CD4-positive, alpha-beta T cell (primary cell): Measurements from ENCODE around the gene UMPS. TPM values are rescaled to one million over a fixed set of nuclear protein-coding genes. Genes with fewer than 3 reads are reported as not detected.

ENCODE experiments used
- ATAC-seq: fragments of 200-7000 bp; cut with Tn5 transposase; one replicate; pipeline ENCODE4 v1.10.0; 2022; ENCODE audit warnings: mild to moderate bottlenecking; ENCODE audit not compliant: poor library complexity
- CTCF ChIA-PET: fragments of 350-600 bp; sonication (Branson Sonifier 250); formaldehyde crosslinking; loops from one replicate; lab custom pipeline; 2021; ENCODE audit warnings: antibody characterized with exemption, inconsistent platforms; lab: Charles Lee
- POLR2A ChIA-PET: fragments of 350-600 bp; sonication (Branson Sonifier 250); formaldehyde crosslinking; loops from one replicate; lab custom pipeline; 2021; ENCODE audit warnings: antibody characterized with exemption, inconsistent platforms; lab: Charles Lee
- DNase-seq, 14 experiments: peaks; one replicate each; pipeline ENCODE4 v3.0.0-alpha.2; 2013 to 2020; ENCODE audit warnings: mixed read lengths in 2 of 14
- H3K27ac ChIP-seq, 2 donors: one replicate each; pipeline versions ENCODE4 v1.5.1 to v1.7.0; 2013; ENCODE audit warnings: low read length in 2 of 2, low read depth in 1 of 2, mild to moderate bottlenecking in 1 of 2
- H3K27me3 ChIP-seq, 2 experiments: 1 replicate in 1 of 2; 2 replicates in 1 of 2; pipeline versions ENCODE4 v1.6.1 to v1.7.0; 2013; ENCODE audit warnings: low read length in 2 of 2, control low read depth in 1 of 2, mild to moderate bottlenecking in 1 of 2, moderate library complexity in 1 of 2; ENCODE audit not compliant: insufficient read depth in 2 of 2, control insufficient read depth in 1 of 2
- H3K36me3 ChIP-seq: one replicate; pipeline ENCODE4 v1.6.1; 2013; ENCODE audit warnings: low read length, control low read depth; ENCODE audit not compliant: insufficient read depth
- H3K4me1 ChIP-seq: one replicate; pipeline ENCODE4 v1.6.1; 2013; ENCODE audit warnings: low read length, control low read depth; ENCODE audit not compliant: insufficient read depth
- H3K4me3 ChIP-seq: one replicate; pipeline ENCODE4 v1.5.1; 2013; ENCODE audit warnings: mild to moderate bottlenecking, low read length, moderate library complexity
- H3K9me3 ChIP-seq, 2 experiments: 1 replicate in 1 of 2; 2 replicates in 1 of 2; pipeline versions ENCODE4 v1.6.1 to v1.7.0; 2013; ENCODE audit warnings: low read length in 2 of 2, mild to moderate bottlenecking in 2 of 2, control low read depth in 1 of 2, moderate library complexity in 1 of 2; ENCODE audit not compliant: control insufficient read depth in 1 of 2, insufficient read depth in 1 of 2
- H3K27ac Mint-ChIP-seq: one replicate; pipeline ENCODE4 v1.8.0; 2020; ENCODE audit warnings: mixed read lengths
- H3K27me3 Mint-ChIP-seq: one replicate; pipeline ENCODE4 v1.8.0; 2021; ENCODE audit warnings: mixed read lengths
- H3K36me3 Mint-ChIP-seq: one replicate; pipeline ENCODE4 v1.8.0; 2021; ENCODE audit warnings: low read depth, mixed read lengths
- H3K4me1 Mint-ChIP-seq: one replicate; pipeline ENCODE4 v1.8.0; 2021; ENCODE audit warnings: low read depth, mixed read lengths
- H3K4me3 Mint-ChIP-seq: one replicate; pipeline ENCODE4 v1.8.0; 2020; ENCODE audit warnings: mild to moderate bottlenecking, mixed read lengths
- H3K9me3 Mint-ChIP-seq: one replicate; pipeline ENCODE4 v1.8.0; 2020; ENCODE audit warnings: mixed read lengths
- CTCF ChIP-seq: fragments of 200-600 bp; IDR thresholded peaks from one replicate; pipeline ENCODE4 v1.8.0; 2022; ENCODE audit warnings: antibody characterized with exemption, mild to moderate bottlenecking
- intact Hi-C, 2 experiments: fragments of 100-400 bp; cut with DNase I in 1 of 2; cut with micrococcal nuclease in 1 of 2; formaldehyde crosslinking; loops; one replicate each; pipeline versions ENCODE4 v1.15.1 to v1.9.0; 2023 to 2025; cut with DNase I, micrococcal nuclease
- total RNA-seq, 174 experiments: library from RNA in 2 of 174; stranded (reverse) in 2 of 174; gene quantifications; one replicate each; pipeline ENCODE4 v1.2.3 and lab custom pipeline; 2021 to 2026

The UMPS gene
- total RNA-seq, 2 experiments from 2014 or later = 19.5 to 19.7 TPM

DNA sequence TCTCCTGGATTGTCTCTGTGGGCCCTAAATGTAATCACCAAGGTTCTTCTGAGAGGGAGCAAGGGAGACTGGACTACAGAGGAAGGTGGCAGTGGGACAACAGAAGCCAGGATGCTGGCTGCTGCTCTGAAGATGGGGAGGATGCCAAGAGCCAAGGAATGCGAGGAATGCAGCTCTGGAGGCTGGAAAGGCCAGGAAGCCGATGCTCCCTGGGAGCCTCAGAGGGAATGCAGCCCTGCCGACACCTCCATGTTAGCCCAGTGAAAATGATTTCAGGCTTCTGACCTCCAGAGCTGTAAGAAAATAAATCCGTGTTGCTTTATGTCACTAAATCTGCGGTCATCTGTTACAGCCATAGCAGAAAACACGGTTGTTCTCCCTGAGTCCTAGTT lies 44.1 kb downstream of the UMPS start:
- Mint-ChIP-seq H3K4me3 (no peak overlapping the region), H3K27ac (no peak overlapping the region), H3K36me3 (no peaks in the 10 kb centered on the region), H3K9me3 (no peaks in the 10 kb centered on the region), H3K27me3 (peaks cover 17% of the 10 kb centered on the region), H3K4me1 (no peaks in the 10 kb centered on the region)
- no peak overlapping the region for H3K4me3 ChIP-seq
- H3K36me3 ChIP-seq = no peaks in the 10 kb centered on the region
- POLR2A ChIA-PET = no interaction called here
- no peaks in the 10 kb centered on the region for H3K4me1 ChIP-seq
- no peak for ATAC-seq
- no peak for TF ChIP-seq CTCF
- no peaks in the 10 kb centered on the region for H3K9me3 ChIP-seq
- CTCF ChIA-PET = no interaction called here
- intact Hi-C loops = no loop called here
- H3K27me3 ChIP-seq = no peaks in the 10 kb centered on the region
- no peak for DNase-seq
- no peak overlapping the region for H3K27ac ChIP-seq

GRCh38 chr3:124774841-124775402 lies 44.7 kb downstream of the UMPS start:
- Mint-ChIP-seq H3K4me3 (no peak overlapping the region), H3K9me3 (no peaks in the 10 kb centered on the region), H3K4me1 (no peaks in the 10 kb centered on the region), H3K27ac (no peak overlapping the region), H3K36me3 (no peaks in the 10 kb centered on the region), H3K27me3 (peaks cover 13% of the 10 kb centered on the region)
- H3K4me1 ChIP-seq = no peaks in the 10 kb centered on the region
- CTCF ChIA-PET = no interaction called here
- no peaks in the 10 kb centered on the region for H3K36me3 ChIP-seq
- H3K4me3 ChIP-seq = no peak overlapping the region
- H3K27ac ChIP-seq = no peak overlapping the region
- POLR2A ChIA-PET = no interaction called here
- ATAC-seq = no peak
- intact Hi-C loops = no loop called here
- H3K9me3 ChIP-seq = no peaks in the 10 kb centered on the region
- H3K27me3 ChIP-seq = no peaks in the 10 kb centered on the region
- DNase-seq = no peak
- no peak for TF ChIP-seq CTCF

DNA sequence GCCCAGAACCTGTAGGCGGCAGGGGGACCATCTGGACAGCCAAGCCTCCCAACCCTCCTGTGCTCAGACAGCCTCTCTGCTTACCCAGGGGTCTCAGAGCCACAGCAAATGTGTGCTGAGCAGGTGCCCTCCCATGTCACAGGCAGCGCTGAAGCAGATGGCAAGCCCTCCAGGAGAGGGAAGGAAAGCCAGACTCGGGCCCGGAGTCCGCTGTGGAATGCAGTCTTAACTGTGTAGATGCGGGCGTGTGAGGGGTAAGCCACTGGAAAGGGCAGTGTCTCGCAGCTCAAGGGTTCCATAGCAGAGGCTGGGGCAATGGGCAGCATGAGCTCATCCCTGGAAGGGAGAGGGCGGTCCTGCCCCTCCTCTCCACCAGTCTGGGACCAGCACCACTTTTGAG lies 45.6 kb downstream of the UMPS start:
- DNase-seq (no peak), ATAC-seq (no peak)
- Histone ChIP-seq H3K4me3 (no peak overlapping the region), H3K4me1 (peaks cover 6% of the 10 kb centered on the region), H3K9me3 (no peaks in the 10 kb centered on the region), H3K36me3 (no peaks in the 10 kb centered on the region), H3K27me3 (no peaks in the 10 kb centered on the region), H3K27ac (no peak overlapping the region)
- no peak overlapping the region for H3K27ac Mint-ChIP-seq
- H3K36me3 Mint-ChIP-seq = no peaks in the 10 kb centered on the region
- intact Hi-C loops = no loop called here
- POLR2A ChIA-PET = no interaction called here
- no peak overlapping the region for H3K4me3 Mint-ChIP-seq
- H3K27me3 Mint-ChIP-seq = peaks cover 8% of the 10 kb centered on the region
- CTCF ChIA-PET = no interaction called here
- peaks cover 7% of the 10 kb centered on the region for H3K4me1 Mint-ChIP-seq
- H3K9me3 Mint-ChIP-seq = no peaks in the 10 kb centered on the region
- TF ChIP-seq CTCF = no peak
